Measurements from ENCODE around the gene AHDC1.

DNA sequence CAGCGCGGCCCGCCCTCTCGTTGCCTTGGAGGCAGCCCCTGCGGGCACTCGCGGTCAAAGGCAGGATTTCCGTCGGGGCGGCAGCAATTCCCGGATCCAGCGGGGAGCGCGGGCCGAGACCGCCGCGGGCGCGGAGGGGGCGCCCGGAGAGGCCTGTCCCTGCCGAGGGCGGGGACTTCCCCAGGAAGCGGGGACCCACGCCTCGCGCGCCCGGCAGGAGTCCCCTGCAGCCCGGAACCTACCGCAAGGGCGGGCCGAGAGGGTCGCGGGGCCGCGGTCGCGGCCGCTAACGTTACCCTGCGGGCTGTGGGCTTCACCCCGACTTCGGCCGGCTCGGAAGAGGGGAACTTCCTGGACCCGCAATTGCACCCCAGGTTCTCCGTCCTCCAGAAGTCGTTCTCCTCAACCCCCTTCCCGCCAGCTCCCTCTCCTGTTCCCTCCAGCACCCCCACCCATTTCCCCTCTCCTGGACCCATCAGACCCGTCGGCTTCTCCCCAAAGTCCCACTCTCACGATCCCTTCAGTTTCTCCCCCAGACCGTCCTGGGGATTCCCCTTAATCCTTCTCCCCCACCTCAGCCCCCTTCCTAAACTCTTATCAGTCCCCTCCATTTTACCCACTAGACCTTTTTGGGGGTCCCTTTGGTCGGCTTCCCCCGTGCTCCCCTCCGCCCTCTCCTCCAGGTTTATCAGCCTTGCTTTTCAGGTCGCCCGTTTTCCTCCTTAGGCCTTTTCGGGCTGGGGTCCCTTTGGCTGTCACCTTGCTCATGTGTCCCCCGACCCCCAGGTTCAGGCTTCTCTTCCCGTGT, 30.4 kb upstream of the AHDC1 start:
- TF ChIP-seq, protein P1, sequence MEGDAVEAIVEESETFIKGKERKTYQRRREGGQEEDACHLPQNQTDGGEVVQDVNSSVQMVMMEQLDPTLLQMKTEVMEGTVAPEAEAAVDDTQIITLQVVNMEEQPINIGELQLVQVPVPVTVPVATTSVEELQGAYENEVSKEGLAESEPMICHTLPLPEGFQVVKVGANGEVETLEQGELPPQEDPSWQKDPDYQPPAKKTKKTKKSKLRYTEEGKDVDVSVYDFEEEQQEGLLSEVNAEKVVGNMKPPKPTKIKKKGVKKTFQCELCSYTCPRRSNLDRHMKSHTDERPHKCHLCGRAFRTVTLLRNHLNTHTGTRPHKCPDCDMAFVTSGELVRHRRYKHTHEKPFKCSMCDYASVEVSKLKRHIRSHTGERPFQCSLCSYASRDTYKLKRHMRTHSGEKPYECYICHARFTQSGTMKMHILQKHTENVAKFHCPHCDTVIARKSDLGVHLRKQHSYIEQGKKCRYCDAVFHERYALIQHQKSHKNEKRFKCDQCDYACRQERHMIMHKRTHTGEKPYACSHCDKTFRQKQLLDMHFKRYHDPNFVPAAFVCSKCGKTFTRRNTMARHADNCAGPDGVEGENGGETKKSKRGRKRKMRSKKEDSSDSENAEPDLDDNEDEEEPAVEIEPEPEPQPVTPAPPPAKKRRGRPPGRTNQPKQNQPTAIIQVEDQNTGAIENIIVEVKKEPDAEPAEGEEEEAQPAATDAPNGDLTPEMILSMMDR (IDR thresholded peaks at IDR 0.05; ENCODE audit: low read length), result no peak
- no peak for TF ChIP-seq EZH2 (optimal IDR thresholded peaks at IDR 0.05; ENCODE audit: low read depth, low read length)
- TF ChIP-seq EZH2phosphoT487 (IDR thresholded peaks at IDR 0.05; ENCODE audit: low read length), result no peak

All from MM.1S (cell line).